T-helper 2 cell (primary cell): ENCODE data around the gene CEP78.
"Not testable (repeated sequence)": the region's sequence is repeated elsewhere in the genome, so short reads cannot be mapped to it uniquely, and the experiment has no call there.

Source experiments
- DNase-seq, 5 experiments: peaks; one replicate each; pipeline versions ENCODE4 v3.0.0 to v3.0.0-alpha.2; 2012 to 2022

The CEP78 gene

GRCh38 chr9:78235256-78235761 lies 566 bp upstream of the CEP78 start:
- no peak for DNase-seq

- peak in 1 of 5 experiments; percentile 33 for DNase-seq
Observed at GRCh38 chr9:78236551-78236910, 656 bp downstream of the CEP78 start.

GRCh38 chr9:78238046-78239038 lies 2.5 kb downstream of the CEP78 start:
- no peak for DNase-seq

GRCh38 chr9:78239506-78239905 lies 3.6 kb downstream of the CEP78 start:
- DNase-seq: no peak

- DNase-seq: no peak
Observed at GRCh38 chr9:78242041-78242440, 6.2 kb downstream of the CEP78 start.

GRCh38 chr9:78243130-78243529 lies 7.3 kb downstream of the CEP78 start:
- no peak for DNase-seq

- no peak for DNase-seq
Observed at GRCh38 chr9:78245401-78245800, 9.5 kb downstream of the CEP78 start.

GRCh38 chr9:78248635-78249034 lies 12.8 kb downstream of the CEP78 start:
- DNase-seq: no peak

- DNase-seq: no peak
Observed at GRCh38 chr9:78249542-78249941, 13.7 kb downstream of the CEP78 start.

- DNase-seq: no peak
Observed at GRCh38 chr9:78252616-78253015, 16.7 kb downstream of the CEP78 start.

- no peak for DNase-seq
Observed at GRCh38 chr9:78253285-78253684, 17.4 kb downstream of the CEP78 start.

- DNase-seq: peak in 1 of 5 experiments; percentile 46
Observed at GRCh38 chr9:78261403-78262001, 25.6 kb downstream of the CEP78 start.

- no peak for DNase-seq
Observed at GRCh38 chr9:78262655-78263054, 26.8 kb downstream of the CEP78 start.

GRCh38 chr9:78267889-78268288 lies 32.0 kb downstream of the CEP78 start:
- DNase-seq: no peak

- no peak for DNase-seq
Observed at GRCh38 chr9:78269784-78270183, 33.9 kb downstream of the CEP78 start.

- no peak for DNase-seq
Observed at GRCh38 chr9:78272307-78272706, 36.4 kb downstream of the CEP78 start.

GRCh38 chr9:78273761-78274160 lies 37.9 kb downstream of the CEP78 start:
- no peak for DNase-seq

GRCh38 chr9:78278177-78278777 lies 42.4 kb downstream of the CEP78 start:
- DNase-seq: no peak

- no peak for DNase-seq
Observed at GRCh38 chr9:78278801-78279200, 42.9 kb downstream of the CEP78 start.

GRCh38 chr9:78280982-78281668 lies 45.2 kb downstream of the CEP78 start:
- DNase-seq: no peak

GRCh38 chr9:78284181-78284580 lies 48.3 kb downstream of the CEP78 start:
- DNase-seq: not testable (repeated sequence)

GRCh38 chr9:78286125-78286524 lies 50.2 kb downstream of the CEP78 start:
- DNase-seq: no peak

- DNase-seq: no peak
Observed at GRCh38 chr9:78286946-78287388, 51.1 kb downstream of the CEP78 start.
